Endodermal cell (in vitro differentiated cells): ENCODE results near the gene DCXR. TPM values are rescaled to one million over a fixed set of nuclear protein-coding genes. Genes with fewer than 3 reads are reported as not detected.

Source experiments
- DNase-seq: peaks from one replicate; pipeline ENCODE4 v3.0.0-alpha.2; 2017
- H3K27ac ChIP-seq: 2 replicates; pipeline ENCODE4 v1.5.1; 2013; ENCODE audit warnings: mild to moderate bottlenecking, low read depth, low read length, moderate library complexity
- H3K27me3 ChIP-seq: 2 replicates; pipeline ENCODE4 v1.6.1; 2013; ENCODE audit warnings: mild to moderate bottlenecking, low read length, moderate library complexity; ENCODE audit not compliant: insufficient read depth, control insufficient read depth, poor library complexity, severe bottlenecking
- H3K36me3 ChIP-seq: 2 replicates; pipeline ENCODE4 v1.7.0; 2013; ENCODE audit warnings: mild to moderate bottlenecking, low read length, moderate library complexity; ENCODE audit not compliant: control insufficient read depth, insufficient read depth
- H3K4me1 ChIP-seq: one replicate; pipeline ENCODE4 v1.7.0; 2013; ENCODE audit warnings: low read length; ENCODE audit not compliant: control insufficient read depth, insufficient read depth
- H3K4me3 ChIP-seq: 2 replicates; pipeline ENCODE4 v1.5.1; 2013; ENCODE audit warnings: mild to moderate bottlenecking, low read length, moderate library complexity
- H3K9ac ChIP-seq: 2 replicates; pipeline ENCODE4 v1.6.1; 2013; ENCODE audit warnings: mild to moderate bottlenecking, low read length, moderate library complexity; ENCODE audit not compliant: poor library complexity, severe bottlenecking; ENCODE audit errors: extremely low read depth
- H3K9me3 ChIP-seq: 2 replicates; pipeline ENCODE4 v1.6.1; 2013; ENCODE audit warnings: mild to moderate bottlenecking, low read length, moderate library complexity; ENCODE audit not compliant: control insufficient read depth
- H3K27ac Mint-ChIP-seq: 2 replicates; pipeline ENCODE4 v1.8.0; 2020; ENCODE audit warnings: mixed read lengths
- H3K27me3 Mint-ChIP-seq: 2 replicates; pipeline ENCODE4 v1.8.0; 2021; ENCODE audit warnings: mild to moderate bottlenecking, mixed read lengths; ENCODE audit not compliant: insufficient read depth
- H3K36me3 Mint-ChIP-seq: 2 replicates; pipeline ENCODE4 v1.8.0; 2020; ENCODE audit warnings: low read depth, mixed read lengths
- H3K4me1 Mint-ChIP-seq: 2 replicates; pipeline ENCODE4 v1.8.0; 2020; ENCODE audit warnings: mixed read lengths
- H3K4me3 Mint-ChIP-seq: 2 replicates; pipeline ENCODE4 v1.8.0; 2020; ENCODE audit warnings: mild to moderate bottlenecking, moderate library complexity, mixed read lengths
- H3K9me3 Mint-ChIP-seq: 2 replicates; pipeline ENCODE4 v1.8.0; 2020; ENCODE audit warnings: mild to moderate bottlenecking, mixed read lengths
- WGBS, 2 experiments: methylation state at CpG; one replicate each; pipeline versions ENCODE4 v1.1.5 to v1.1.7; 2013; ENCODE audit warnings: missing lambda C conversion rate in 2 of 2, mixed read lengths in 1 of 2; ENCODE audit not compliant: insufficient coverage in 1 of 2, insufficient read length in 1 of 2; 5-methylcytosine and 5-hydroxymethylcytosine counted together
- total RNA-seq, 2 donors: library from RNA; stranded (reverse); fragmentation: NEBNext Ultra II Directional in 1 of 2; extraction: Animal tissue kit (Norgen Biotek cat#: 25700) in 1 of 2; gene quantifications; 2 replicates in 1 of 2; 3 replicates in 1 of 2; pipeline ENCODE4 v1.2.1, GENCODE V29; 2021
- TF ChIP-seq, protein P1 (sequence below): fragments of 200-600 bp; sonication (generic); conservative IDR thresholded peaks from 2 replicates; pipeline ENCODE4 v1.5.0; 2021; ENCODE audit warnings: antibody characterized with exemption, mild to moderate bottlenecking

The DCXR gene
- total RNA-seq, 2 donors from 2014 or later = 73.8 to 83.6 TPM

DNA sequence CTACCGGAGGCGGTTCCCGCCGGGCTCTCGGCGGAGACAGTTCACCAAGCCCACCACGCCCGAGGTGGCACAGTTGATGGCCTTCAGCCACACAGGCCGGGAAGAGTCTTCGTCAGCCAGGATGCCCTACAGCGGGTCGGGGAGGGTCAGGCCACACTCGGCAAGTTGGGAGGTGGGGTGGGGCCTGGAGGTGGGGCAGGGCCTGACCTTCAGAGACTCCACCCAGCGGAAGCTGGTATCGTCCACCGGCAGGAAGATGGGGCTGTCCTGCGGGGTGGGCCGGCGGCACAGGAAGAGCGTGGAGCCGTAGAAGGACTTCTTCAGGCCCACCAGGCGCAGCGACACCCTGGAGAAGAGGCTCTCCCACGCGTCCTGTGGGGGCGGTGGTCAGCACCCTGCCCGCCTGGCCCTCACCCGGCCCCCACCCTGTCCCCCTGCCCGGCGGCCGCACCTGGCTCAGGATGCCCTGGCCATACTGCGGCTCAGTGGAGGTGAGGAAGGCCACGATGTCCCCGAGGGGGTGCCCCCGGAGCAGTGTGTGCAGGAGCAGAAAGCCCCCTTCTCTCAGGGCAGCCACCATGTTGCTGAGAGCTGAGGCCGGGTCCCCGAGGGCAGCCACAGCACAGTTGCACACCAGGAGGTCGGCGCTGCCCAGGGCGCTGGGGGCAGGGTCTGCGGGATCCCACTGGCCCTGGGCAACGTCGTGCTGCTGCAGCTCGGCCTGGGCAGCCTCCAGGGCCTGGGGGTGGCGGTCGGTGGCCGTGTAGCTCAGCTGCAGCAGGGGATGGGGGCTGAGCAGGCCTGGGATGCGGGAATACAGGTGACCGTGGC lies 47.7 kb upstream of the DCXR start:
- Mint-ChIP-seq H3K4me3 (no peak overlapping the region), H3K27ac (no peak overlapping the region), H3K27me3 (no peaks in the 10 kb centered on the region), H3K36me3 (peaks cover 26% of the 10 kb centered on the region), H3K4me1 (no peaks in the 10 kb centered on the region), H3K9me3 (no peaks in the 10 kb centered on the region)
- Histone ChIP-seq H3K36me3 (peaks cover 53% of the 10 kb centered on the region), H3K4me1 (no peaks in the 10 kb centered on the region), H3K27me3 (no peaks in the 10 kb centered on the region), H3K9ac (no peak overlapping the region), H3K9me3 (no peaks in the 10 kb centered on the region), H3K4me3 (no peak overlapping the region), H3K27ac (no peak overlapping the region)
- TF ChIP-seq, protein P1, sequence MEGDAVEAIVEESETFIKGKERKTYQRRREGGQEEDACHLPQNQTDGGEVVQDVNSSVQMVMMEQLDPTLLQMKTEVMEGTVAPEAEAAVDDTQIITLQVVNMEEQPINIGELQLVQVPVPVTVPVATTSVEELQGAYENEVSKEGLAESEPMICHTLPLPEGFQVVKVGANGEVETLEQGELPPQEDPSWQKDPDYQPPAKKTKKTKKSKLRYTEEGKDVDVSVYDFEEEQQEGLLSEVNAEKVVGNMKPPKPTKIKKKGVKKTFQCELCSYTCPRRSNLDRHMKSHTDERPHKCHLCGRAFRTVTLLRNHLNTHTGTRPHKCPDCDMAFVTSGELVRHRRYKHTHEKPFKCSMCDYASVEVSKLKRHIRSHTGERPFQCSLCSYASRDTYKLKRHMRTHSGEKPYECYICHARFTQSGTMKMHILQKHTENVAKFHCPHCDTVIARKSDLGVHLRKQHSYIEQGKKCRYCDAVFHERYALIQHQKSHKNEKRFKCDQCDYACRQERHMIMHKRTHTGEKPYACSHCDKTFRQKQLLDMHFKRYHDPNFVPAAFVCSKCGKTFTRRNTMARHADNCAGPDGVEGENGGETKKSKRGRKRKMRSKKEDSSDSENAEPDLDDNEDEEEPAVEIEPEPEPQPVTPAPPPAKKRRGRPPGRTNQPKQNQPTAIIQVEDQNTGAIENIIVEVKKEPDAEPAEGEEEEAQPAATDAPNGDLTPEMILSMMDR = no peak
- WGBS, 2 experiments = 91 to 95% methylated on average over 37 to 49 of the region's 49 CpGs
- no peak for DNase-seq

DNA sequence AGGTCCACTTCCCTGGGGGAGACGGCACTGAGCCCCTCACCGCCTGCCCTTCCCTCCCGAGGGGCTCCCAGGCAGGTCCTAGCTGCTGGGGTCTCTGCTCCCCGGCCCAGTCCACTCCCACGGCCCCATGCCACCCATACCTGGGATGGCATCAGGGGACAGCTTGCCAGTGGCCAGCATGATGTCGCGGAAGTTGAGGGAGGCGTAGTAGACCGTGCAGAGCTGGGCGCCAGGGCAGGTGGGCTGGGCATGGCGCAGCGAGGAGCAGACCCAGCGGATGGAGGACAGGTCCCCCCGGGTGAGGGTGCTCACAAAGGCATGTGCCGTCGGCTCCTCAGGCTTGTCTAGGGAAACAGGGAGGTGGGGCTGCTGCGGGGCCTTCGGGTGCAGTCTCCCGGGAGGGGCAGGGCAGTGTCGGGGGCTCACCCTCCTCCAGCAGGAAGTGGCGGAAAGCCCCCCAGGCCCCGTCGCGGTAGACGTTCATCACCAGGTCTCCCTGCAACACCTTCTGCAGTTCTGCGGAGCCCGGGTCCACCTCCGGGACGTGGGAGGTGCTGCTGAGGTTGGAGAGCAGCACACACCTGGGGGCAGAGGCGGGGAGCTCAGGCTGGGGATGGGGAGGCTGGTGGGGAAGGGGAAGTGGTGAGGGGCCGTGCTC lies 47.0 kb upstream of the DCXR start:
- Histone ChIP-seq H3K27me3 (no peaks in the 10 kb centered on the region), H3K4me3 (no peak overlapping the region), H3K4me1 (no peaks in the 10 kb centered on the region), H3K36me3 (peaks cover 49% of the 10 kb centered on the region), H3K9ac (no peak overlapping the region), H3K27ac (no peak overlapping the region), H3K9me3 (no peaks in the 10 kb centered on the region)
- 95 to 97% methylated on average over 20 to 31 of the region's 31 CpGs for WGBS, 2 experiments
- Mint-ChIP-seq H3K9me3 (no peaks in the 10 kb centered on the region), H3K36me3 (peaks cover 29% of the 10 kb centered on the region), H3K27ac (no peak overlapping the region), H3K27me3 (no peaks in the 10 kb centered on the region), H3K4me1 (no peaks in the 10 kb centered on the region), H3K4me3 (no peak overlapping the region)
- TF ChIP-seq, protein P1 = no peak
- DNase-seq = no peak

DNA sequence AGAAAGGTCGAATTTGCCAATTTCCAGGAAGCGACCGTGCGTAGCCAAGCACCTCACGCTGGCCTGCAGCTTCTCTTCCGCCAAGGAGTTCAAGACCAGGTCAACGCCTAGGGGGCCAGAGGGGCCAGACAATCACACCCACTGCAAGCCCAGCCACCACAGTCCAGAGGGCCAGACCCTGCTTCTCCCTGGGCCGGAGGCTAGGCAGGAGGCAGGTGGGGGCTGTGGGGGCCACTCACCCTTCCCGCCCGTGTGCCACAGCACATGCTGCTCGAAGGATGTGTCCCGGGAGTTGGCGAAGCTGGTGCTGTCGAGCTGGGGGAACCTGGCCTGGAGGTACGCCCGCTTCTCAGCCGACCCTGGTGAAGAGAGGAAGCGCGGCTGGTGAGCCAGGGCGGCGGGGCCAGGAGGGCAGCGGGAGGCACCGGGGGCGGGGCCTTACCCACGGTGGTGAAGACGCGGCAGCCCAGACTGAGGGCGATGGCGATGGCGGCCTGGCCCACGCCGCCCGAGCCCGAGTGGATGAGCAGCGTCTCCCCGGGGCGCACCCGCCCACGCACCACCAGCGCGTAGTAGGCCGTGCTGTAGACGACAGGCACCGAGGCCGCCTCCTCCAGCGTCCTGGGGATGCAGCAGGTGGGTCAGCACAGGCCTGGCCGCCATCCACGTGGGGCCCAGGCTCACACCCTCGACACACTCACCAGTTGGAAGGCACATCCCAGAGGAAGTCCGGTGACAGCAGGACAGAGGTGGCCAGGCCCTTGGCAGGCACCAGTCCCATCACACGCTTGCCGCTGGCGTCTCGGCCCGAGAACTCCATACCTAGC lies 46.2 kb upstream of the DCXR start:
- H3K9me3 Mint-ChIP-seq = no peaks in the 10 kb centered on the region
- H3K4me3 Mint-ChIP-seq = no peak overlapping the region
- no peaks in the 10 kb centered on the region for H3K27me3 ChIP-seq
- H3K9ac ChIP-seq = no peak overlapping the region
- no peak overlapping the region for H3K27ac Mint-ChIP-seq
- H3K9me3 ChIP-seq = no peaks in the 10 kb centered on the region
- no peaks in the 10 kb centered on the region for H3K27me3 Mint-ChIP-seq
- no peak overlapping the region for H3K4me3 ChIP-seq
- H3K36me3 Mint-ChIP-seq = peaks cover 35% of the 10 kb centered on the region
- H3K4me1 Mint-ChIP-seq = no peaks in the 10 kb centered on the region
- peaks cover 43% of the 10 kb centered on the region for H3K36me3 ChIP-seq
- H3K27ac ChIP-seq = no peak overlapping the region
- TF ChIP-seq, protein P1 = no peak
- DNase-seq = no peak
- 95 to 98% methylated on average over 45 to 55 of the region's 55 CpGs for WGBS, 2 experiments
- H3K4me1 ChIP-seq = no peaks in the 10 kb centered on the region
